GM18526 (cell line): ENCODE data around the gene SNAPC5.
A peak's percentile ranks its signal among the peaks of the same experiment; 100 is the strongest.

Source experiments
- POLR2A ChIP-seq: IDR thresholded peaks from 3 replicates; pipeline ENCODE4 v1.6.1; 2011; ENCODE audit not compliant: insufficient read length; ENCODE audit errors: extremely low read depth

SNAPC5 gene

DNA sequence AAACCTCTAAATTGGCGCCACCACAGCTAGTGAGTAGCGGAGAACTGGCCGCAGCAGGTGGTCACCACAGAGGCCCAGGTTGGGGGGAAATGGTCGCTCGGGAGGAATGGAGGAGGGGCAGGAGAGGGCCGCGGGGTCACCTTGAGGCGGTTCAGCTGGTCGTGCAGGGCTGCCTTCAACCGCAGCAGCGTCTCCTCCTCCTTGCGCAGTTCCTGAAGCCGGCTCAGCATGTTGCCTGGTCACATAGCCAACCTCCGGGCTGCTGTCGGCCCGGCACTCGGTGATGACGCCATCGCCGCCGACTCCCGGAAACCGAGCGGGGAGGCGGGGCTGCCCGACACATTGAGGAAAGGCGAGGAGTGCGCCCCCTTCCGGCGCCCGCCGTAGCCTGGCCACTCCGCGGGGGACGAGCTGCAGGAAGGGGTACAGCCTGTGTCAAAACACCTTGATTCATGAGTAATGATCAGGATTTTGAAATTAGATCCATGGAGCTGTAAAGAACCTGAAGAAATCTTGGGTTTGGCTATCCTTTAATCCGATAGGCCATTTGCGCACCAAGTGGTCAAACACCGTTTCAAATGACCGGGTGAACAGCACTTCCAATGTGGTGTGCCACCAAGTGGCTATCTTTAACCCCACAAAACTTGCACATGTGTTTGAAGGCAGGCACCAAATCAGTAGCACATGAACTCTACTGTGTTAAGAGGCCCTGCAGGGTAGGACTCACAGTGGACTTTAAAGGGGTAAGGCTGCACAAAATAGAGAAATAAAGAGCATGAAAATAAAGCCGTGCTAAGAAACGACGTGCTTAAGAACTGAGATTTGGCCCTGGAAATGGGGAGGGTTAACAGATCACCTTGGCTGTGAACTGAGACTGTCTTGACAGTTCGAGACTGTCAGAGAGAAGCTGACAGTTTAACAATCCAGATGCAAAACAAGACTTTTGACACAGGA, at the start of gene SNAPC5:
Gene SNAPC5 (minus strand): TSS at position 261 of the 954 bp plus-strand sequence. CDS start 31 bp downstream, at position 230.
- TF ChIP-seq POLR2A, result peak; percentile 75

GRCh38 chr15:66545255-66545654, 47.7 kb upstream of the SNAPC5 start:
- TF ChIP-seq POLR2A, result no peak

- TF ChIP-seq POLR2A, result no peak
Observed at GRCh38 chr15:66542896-66543295, 45.3 kb upstream of the SNAPC5 start.

- TF ChIP-seq POLR2A, result no peak
Observed at GRCh38 chr15:66535056-66535455, 37.5 kb upstream of the SNAPC5 start.

- TF ChIP-seq POLR2A, result no peak
Observed at GRCh38 chr15:66524838-66525237, 27.3 kb upstream of the SNAPC5 start.

DNA sequence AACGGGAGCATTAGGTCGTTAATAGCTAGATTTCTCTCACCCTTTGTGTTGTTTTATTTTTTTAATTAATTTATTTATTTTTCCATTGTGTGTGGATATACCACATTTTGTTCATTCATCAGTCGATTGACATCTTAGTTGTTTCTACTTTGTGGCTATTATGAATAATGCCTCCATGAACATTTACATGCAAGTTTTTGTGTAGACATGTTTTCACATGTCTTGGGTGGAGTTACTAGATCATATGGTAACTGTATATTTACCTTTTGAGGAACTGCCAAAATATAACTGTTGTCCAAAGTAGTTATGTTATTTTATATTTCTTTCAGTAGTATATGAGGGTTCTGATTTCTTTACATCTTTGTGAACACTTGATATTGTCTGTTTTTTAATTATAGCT, 26.4 kb upstream of the SNAPC5 start:
- TF ChIP-seq POLR2A, result no peak

DNA sequence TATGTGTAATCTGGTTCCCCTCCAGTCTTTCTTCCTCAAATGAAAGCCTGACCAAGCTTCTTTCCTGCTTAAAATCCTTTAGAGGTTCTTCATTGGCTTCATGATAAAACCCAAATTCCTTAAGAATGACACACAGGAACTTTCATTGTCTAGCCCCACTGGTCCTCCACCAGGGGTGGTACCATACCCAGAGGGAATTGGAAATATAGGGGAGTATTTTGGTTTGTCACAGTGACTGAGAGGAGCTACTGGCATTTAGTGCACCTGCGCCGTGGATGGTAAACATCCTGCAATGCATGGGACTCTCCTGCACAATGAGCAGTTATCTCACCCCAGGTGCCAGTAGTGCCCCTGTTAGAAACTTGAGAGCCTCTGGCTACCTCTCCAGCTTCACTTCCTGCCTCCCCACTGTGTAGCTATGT, 18.4 kb upstream of the SNAPC5 start:
- no peak for TF ChIP-seq POLR2A

DNA sequence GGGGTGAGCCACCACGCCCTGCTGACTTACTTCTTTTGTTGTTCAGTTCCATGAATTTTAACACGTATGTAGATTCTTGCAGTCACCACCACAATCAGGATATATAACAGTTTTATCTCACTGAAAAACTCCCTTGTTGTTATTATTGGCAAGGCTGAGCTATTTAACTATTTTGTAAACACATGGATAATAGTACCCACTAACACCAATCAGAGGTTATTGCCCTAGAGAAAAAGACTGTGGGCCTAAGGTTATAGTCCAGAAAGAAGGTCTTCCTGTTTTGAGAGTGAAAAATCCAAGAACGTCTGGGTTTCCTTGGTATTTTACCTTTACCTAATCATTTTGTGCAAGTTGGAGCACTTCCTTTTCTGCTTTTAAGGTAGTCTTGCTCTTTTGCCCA, 17.0 kb upstream of the SNAPC5 start:
- TF ChIP-seq POLR2A, result no peak

DNA sequence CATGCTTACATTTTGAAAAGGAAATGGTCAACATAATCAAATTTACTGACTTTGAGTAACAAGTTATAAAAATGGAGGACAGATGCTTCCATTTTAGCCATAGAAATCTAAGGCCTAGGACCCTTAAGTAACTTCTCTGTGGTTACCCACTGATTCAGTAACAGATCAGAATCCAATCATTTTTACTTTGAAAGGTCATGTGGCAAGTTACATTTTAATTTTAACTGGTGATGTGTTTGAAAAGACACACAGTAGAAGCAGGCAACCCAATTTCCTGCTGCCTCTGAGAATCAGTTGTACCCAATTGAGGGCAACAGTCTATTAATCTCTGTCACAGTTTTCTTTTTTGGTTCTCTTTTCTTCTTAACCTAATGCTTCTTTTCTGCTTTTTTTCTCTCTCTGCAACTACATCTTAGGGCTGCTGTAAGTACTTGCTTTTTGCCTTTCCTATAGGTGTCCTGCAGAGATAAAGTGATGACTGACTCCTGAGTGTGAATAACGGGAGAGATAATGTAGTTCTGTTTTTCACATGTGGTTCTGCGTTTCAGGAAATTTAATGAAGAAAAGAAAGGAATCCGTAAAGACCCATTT, 10.8 kb upstream of the SNAPC5 start:
- no peak for TF ChIP-seq POLR2A

GRCh38 chr15:66505818-66506217, 8.3 kb upstream of the SNAPC5 start:
- no peak for TF ChIP-seq POLR2A

DNA sequence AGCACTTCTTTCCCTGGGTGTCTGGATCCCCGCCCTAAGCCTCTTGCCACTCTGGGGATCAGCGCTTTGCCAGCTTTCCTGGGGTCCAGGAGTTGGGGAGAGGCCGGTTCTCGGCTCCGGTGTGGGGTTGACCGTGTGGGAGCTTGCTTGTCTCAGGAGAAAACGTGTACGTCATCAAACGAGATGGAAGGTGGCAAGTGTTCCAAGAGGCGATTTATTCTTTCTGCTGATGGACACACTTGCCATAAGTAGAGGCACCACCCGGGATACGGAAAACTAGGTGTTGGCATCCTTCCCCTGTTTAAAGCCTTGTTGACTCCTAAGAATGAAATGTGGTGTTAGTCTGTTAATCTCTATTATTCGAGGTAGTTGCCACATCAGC, 7.9 kb upstream of the SNAPC5 start:
- no peak for TF ChIP-seq POLR2A

DNA sequence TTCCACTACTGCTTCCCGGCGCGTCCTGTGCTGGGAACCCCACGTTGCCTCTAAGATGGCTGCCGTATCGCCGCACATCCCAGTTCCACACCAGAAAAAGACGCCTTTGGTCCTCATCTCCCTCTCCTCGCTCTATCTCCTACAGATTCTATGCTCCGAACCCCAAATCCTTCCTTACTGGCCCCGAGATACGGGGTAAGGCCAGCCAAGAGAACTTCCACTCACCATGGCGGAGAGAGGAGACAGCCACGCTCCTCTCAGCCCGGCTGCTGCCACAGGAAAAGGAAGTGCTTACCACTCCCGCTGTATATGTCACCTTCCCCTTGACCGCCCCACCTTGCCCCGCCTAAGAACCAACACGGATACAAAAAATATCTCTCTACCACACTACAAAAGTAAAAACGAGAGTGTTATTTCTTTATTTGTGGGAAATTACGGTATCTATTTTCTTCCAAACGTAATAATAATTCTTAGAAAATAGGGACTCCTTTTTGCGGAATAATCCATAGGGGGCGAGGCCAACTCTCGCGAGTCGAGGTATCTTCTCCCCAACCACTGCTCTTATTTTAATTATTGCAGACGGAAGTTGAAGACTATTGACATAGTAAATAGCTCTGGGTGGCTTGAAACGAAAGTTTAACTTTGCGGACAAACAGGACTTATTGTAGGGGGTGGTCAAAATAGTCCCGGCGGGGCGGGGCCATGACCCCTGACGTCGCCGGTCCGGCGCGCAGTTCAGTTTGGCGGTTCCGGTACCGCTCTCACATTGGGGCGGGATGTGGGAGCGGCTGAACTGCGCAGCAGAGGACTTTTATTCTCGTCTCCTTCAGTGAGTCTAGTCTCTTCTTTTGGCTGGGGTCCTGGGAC, 7.2 kb upstream of the SNAPC5 start, which contains the start of the genes RPL4 and ZWILCH:
Gene RPL4 (minus strand): TSS at position 293 of the 867 bp plus-strand sequence. CDS start 65 bp downstream, at position 228.
Gene ZWILCH (plus strand): TSS at position 764 of the 867 bp plus-strand sequence. CDS start 13 bp downstream, at position 777.
- peak; percentile 94 for TF ChIP-seq POLR2A

DNA sequence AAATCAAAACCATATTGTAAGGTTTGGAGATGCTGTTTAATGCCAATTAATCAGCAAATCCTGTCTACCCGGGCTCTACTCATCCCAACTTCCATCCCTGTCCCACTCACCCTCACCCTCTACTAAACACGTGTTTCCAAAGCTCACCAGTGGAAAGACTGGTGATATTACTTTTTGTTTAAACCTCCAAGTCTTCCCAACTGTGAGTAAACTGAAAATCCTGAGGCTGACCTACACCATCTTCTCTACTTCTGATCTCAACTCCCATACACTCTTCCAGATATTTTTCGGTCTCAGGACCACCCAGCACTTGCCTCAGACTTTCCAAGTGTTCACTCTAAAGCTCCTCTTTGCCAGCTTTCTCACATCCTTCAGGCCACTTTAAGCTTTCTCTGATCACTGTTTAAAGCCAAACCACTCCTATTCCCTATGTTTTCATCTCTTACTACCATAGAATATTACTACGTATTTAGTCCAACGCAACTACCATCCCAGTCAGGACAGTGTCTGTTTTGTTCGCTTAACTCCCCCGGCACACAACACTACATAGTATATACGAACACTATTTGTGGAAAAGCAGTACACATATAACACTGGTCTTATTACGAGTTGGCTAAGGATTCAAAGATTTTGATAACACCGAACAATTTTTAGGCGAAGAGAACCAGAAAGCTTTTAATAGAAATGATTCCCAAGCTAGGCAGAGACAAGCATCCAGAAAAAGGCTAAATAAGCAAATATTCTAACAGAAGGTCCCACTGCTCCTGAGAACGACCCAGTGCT, 6.4 kb upstream of the SNAPC5 start:
- no peak for TF ChIP-seq POLR2A

GRCh38 chr15:66502491-66502890, 4.9 kb upstream of the SNAPC5 start:
- no peak for TF ChIP-seq POLR2A
